Tibial nerve (tissue), 4 donors: ENCODE measurements around the gene SDK2.

Experiments used
- EP300 ChIP-seq, 2 donors: sonication (generic); formaldehyde crosslinking; IDR thresholded peaks; one replicate each; pipeline ENCODE4 v1.6.1; 2017; ENCODE audit warnings: antibody characterized with exemption in 2 of 2, mild to moderate bottlenecking in 1 of 2
- POLR2A ChIP-seq, 2 donors: fragments of 450-650 bp; IDR thresholded peaks; one replicate each; pipeline ENCODE4 v1.6.1; 2017; ENCODE audit warnings: antibody characterized with exemption in 2 of 2, mild to moderate bottlenecking in 2 of 2, moderate library complexity in 2 of 2
- TF ChIP-seq, protein P1 (sequence below), 5 experiments: fragments of 200-600 bp in 3 of 5; fragments of 450-650 bp in 2 of 5; sonication (generic) in 3 of 5; IDR thresholded peaks; one replicate each; pipeline ENCODE4 v1.5.1; 2016 to 2019; ENCODE audit warnings: antibody characterized with exemption in 5 of 5, mild to moderate bottlenecking in 3 of 5, moderate library complexity in 2 of 5

DNA sequence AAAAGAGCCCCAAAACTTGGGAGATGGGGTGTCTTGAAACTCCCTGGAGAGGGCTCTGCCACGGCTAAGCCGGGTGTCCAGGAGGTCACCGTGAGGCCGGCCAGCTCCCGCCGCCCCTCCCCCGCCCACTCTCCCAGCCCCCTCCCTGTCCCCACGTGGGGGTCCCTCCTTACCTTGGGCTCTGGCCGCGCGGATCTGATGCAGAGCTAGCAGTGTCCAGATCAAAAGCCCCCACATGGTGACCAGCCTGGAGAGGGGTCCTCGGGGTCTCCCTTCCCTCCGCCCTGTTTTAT lies 447 bp downstream of the SDK2 start:
- TF ChIP-seq, protein P1, sequence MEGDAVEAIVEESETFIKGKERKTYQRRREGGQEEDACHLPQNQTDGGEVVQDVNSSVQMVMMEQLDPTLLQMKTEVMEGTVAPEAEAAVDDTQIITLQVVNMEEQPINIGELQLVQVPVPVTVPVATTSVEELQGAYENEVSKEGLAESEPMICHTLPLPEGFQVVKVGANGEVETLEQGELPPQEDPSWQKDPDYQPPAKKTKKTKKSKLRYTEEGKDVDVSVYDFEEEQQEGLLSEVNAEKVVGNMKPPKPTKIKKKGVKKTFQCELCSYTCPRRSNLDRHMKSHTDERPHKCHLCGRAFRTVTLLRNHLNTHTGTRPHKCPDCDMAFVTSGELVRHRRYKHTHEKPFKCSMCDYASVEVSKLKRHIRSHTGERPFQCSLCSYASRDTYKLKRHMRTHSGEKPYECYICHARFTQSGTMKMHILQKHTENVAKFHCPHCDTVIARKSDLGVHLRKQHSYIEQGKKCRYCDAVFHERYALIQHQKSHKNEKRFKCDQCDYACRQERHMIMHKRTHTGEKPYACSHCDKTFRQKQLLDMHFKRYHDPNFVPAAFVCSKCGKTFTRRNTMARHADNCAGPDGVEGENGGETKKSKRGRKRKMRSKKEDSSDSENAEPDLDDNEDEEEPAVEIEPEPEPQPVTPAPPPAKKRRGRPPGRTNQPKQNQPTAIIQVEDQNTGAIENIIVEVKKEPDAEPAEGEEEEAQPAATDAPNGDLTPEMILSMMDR (IDR thresholded peaks at IDR 0.05): no peak
- TF ChIP-seq POLR2A (IDR thresholded peaks at IDR 0.05): no peak
- TF ChIP-seq EP300 (IDR thresholded peaks at IDR 0.05): no peak
